ENCODE data around the gene PARK7. TPM values are rescaled to one million over a fixed set of nuclear protein-coding genes. Genes with fewer than 3 reads are reported as not detected.

PARK7 gene
- total RNA-seq, 1 donor from 2014 or later, result 249 TPM

- intact Hi-C loops (cut with DNase I), result no loop called here
- no peak for DNase-seq (ENCODE audit: low spot score)
Measured at GRCh38 chr1:8016895-8017241, 55.4 kb downstream of the PARK7 start.

GRCh38 chr1:8017495-8018197, 56.1 kb downstream of the PARK7 start:
- intact Hi-C loops (cut with DNase I), result no loop called here
- DNase-seq (ENCODE audit: low spot score) (no peak), ATAC-seq (peak; percentile 43)

More at GRCh38 chr1:8016895-8017241, 55.4 kb downstream of the PARK7 start:
- ATAC-seq, result no peak

- ATAC-seq (no peak), DNase-seq (ENCODE audit: low spot score) (no peak)
- intact Hi-C loops (cut with DNase I), result no loop called here
Measured at GRCh38 chr1:8018492-8019228, 57.1 kb downstream of the PARK7 start.

GRCh38 chr1:8019229-8019620, 57.7 kb downstream of the PARK7 start:
- ATAC-seq (no peak), DNase-seq (ENCODE audit: low spot score) (no peak)
- intact Hi-C loops (cut with DNase I), result no loop called here

- DNase-seq (ENCODE audit: low spot score), result no peak
- peak; percentile 2 for ATAC-seq
- intact Hi-C loops (cut with DNase I), result loop anchor here (10.0 kb wide), 1 partner anchor 325 kb away; no protein-coding TSS in a partner anchor
Measured at GRCh38 chr1:8020032-8020431, 58.5 kb downstream of the PARK7 start.

GRCh38 chr1:8021676-8022266, 60.3 kb downstream of the PARK7 start:
- intact Hi-C loops (cut with DNase I), result loop anchor here (10.0 kb wide), 1 partner anchor 323 kb away; no protein-coding TSS in a partner anchor
- no peak for ATAC-seq
- DNase-seq (ENCODE audit: low spot score), result no peak

- intact Hi-C loops (cut with DNase I), result loop anchor here (10.0 kb wide), 1 partner anchor 322 kb away; no protein-coding TSS in a partner anchor
- DNase-seq (ENCODE audit: low spot score) (no peak), ATAC-seq (no peak)
Measured at GRCh38 chr1:8022395-8023286, 61.1 kb downstream of the PARK7 start.

GRCh38 chr1:8023287-8023994, 61.9 kb downstream of the PARK7 start:
- DNase-seq (ENCODE audit: low spot score) (no peak), ATAC-seq (no peak)
- intact Hi-C loops (cut with DNase I), result loop anchor here (10.0 kb wide), 1 partner anchor 321 kb away; no protein-coding TSS in a partner anchor

- intact Hi-C loops (cut with DNase I), result loop anchor here (10.0 kb wide), 1 partner anchor 321 kb away; no protein-coding TSS in a partner anchor
- ATAC-seq (no peak), DNase-seq (ENCODE audit: low spot score) (no peak)
Measured at GRCh38 chr1:8023995-8024313, 62.4 kb downstream of the PARK7 start.

GRCh38 chr1:8024329-8024728, 62.8 kb downstream of the PARK7 start:
- no peak for ATAC-seq
- DNase-seq (ENCODE audit: low spot score), result no peak
- intact Hi-C loops (cut with DNase I), result loop anchor here (10.0 kb wide), 1 partner anchor 320 kb away; no protein-coding TSS in a partner anchor

- DNase-seq (ENCODE audit: low spot score), result no peak
- intact Hi-C loops (cut with DNase I), result loop anchor here (10.0 kb wide), 1 partner anchor 320 kb away; no protein-coding TSS in a partner anchor
Measured at GRCh38 chr1:8025061-8025670, 63.7 kb downstream of the PARK7 start.

GRCh38 chr1:8025671-8026144, 64.2 kb downstream of the PARK7 start:
- intact Hi-C loops (cut with DNase I), result loop anchor here (10.0 kb wide), 1 partner anchor 319 kb away; no protein-coding TSS in a partner anchor
- ATAC-seq (no peak), DNase-seq (ENCODE audit: low spot score) (no peak)

More at GRCh38 chr1:8025061-8025670, 63.7 kb downstream of the PARK7 start:
- no peak for ATAC-seq

GRCh38 chr1:8026153-8026975, 64.9 kb downstream of the PARK7 start, which contains the start of gene ERRFI1:
Gene ERRFI1 (minus strand): TSS chr1:8026309. CDS start chr1:8015619, 10,690 bp downstream.
- DNase-seq (ENCODE audit: low spot score), result peak; percentile 97
- ATAC-seq, result peak; percentile 93
- intact Hi-C loops (cut with DNase I), result loop anchor here (10.0 kb wide), 1 partner anchor 318 kb away; no protein-coding TSS in a partner anchor

- ATAC-seq (peak; percentile 3), DNase-seq (ENCODE audit: low spot score) (no peak)
Measured at GRCh38 chr1:8026976-8027747, 65.7 kb downstream of the PARK7 start.

GRCh38 chr1:8027748-8028570, 66.4 kb downstream of the PARK7 start:
- intact Hi-C loops (cut with DNase I), result loop anchor here (10.0 kb wide), 1 partner anchor 317 kb away; no protein-coding TSS in a partner anchor
- ATAC-seq (no peak), DNase-seq (ENCODE audit: low spot score) (no peak)

More at GRCh38 chr1:8026976-8027747, 65.7 kb downstream of the PARK7 start:
- intact Hi-C loops (cut with DNase I), result loop anchor here (10.0 kb wide), 1 partner anchor 318 kb away; no protein-coding TSS in a partner anchor

All from sciatic nerve (tissue), 2 donors.